ENCODE data around the gene ATP6V1E1. TPM values are rescaled to one million over a fixed set of nuclear protein-coding genes. Genes with fewer than 3 reads are reported as not detected.
"Not testable (repeated sequence)": the region's sequence is repeated elsewhere in the genome, so short reads cannot be mapped to it uniquely, and the experiment has no call there.

ATP6V1E1 gene
- total RNA-seq, 8 experiments from 2014 or later = 86.4 to 280 (median 119) TPM

DNA sequence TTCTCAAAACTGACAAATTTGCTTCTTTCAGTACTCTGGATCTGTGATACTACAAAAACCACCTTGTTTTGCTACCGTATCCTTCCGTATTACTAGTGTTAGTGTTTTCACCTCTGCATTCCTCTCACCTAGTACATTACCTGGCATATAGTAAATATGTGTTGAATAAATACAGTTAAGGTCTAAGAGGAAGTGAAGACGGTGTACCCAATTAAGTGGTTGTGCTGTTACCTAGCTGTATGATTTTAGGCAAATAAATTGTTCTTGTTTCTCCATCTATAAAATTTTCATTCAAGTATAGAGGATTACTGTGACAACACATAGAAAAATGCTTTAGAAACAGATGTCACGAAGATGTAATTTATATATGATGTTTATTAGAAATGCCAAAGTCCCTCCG is 18.9 kb upstream of the ATP6V1E1 start:
- WGBS, 10 experiments = 90 to 100% (median 96%) methylated on average over 1 to 5 of the region's 5 CpGs; no CpG with 5 or more reads in 1 of the 10 experiments
- Histone ChIP-seq H3K4me3 (no peak overlapping the region), H3K27ac (no peak overlapping the region), H3K4me1 (replicated peaks in 1 of 2) (no peaks in the 10 kb centered on the region)
- ATAC-seq (replicated peaks in 6 of 8) = no peak
- in situ Hi-C loops (cut with MboI; ENCODE audit: low pct_unique_long_range_greater_than_20kb in 2 of 9, low sequenced_read_pairs in 9 of 9, unreplicated experiment in 9 of 9) = no loop called here

DNA sequence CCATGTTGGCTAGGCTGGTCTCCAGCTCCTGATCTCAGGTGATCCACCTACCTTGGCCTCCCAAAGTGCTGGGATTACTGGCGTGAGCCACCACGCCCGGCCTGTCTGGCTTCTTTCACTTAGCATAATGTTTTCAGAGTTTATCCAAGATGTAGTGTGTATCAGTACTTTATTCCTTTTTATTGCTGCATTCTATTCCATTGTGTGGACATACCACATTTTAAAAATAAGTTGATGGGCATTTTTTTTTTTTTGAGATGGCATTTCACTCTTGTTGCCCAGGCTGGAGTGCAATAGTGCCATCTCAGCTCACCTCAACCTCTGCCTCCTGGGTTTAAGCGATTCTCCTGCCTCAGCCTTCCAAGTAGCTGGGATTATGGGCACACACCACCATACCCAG is 13.8 kb upstream of the ATP6V1E1 start:
- not testable (repeated sequence) for H3K4me3 ChIP-seq

DNA sequence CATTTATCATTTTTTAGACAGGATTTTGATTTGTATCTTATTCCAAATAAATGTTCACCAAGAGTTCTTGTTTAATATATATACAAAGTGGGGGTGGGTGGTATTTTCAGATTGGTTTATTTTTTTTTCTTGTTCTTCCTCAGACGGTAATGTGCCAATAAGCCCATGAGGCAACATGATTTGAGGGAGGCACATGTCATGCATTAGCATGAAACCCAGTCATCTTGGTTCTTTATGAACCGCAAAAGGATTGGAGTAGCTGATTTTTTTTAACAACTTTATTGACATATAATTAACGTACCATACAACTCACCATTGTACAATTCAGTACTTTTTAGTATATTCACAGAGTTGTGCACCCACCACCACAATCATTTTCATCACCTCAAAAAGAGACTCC is 12.7 kb upstream of the ATP6V1E1 start:
- Histone ChIP-seq H3K4me1 (replicated peaks in 1 of 2) (peaks cover 4 to 12% of the 10 kb centered on the region in 2 donors), H3K27ac (no peak overlapping the region), H3K4me3 (no peak overlapping the region)
- ATAC-seq (replicated peaks in 6 of 8) = no peak
- 0 to 100% (median 69%) methylated on average over 1 to 3 of the region's 3 CpGs for WGBS, 10 experiments
- in situ Hi-C loops (cut with MboI; ENCODE audit: low pct_unique_long_range_greater_than_20kb in 2 of 9, low sequenced_read_pairs in 9 of 9, unreplicated experiment in 9 of 9) = no loop called here

More for the DNA sequence above, 13.8 kb upstream of the ATP6V1E1 start:
- H3K27ac ChIP-seq; ATAC-seq (replicated peaks in 6 of 8); in situ Hi-C loops (cut with MboI; ENCODE audit: low pct_unique_long_range_greater_than_20kb in 2 of 9, low sequenced_read_pairs in 9 of 9, unreplicated experiment in 9 of 9): not testable (repeated sequence)
- WGBS, 10 experiments = 17 to 100% (median 92%) methylated on average over 1 to 4 of the region's 4 CpGs; no CpG with 5 or more reads in 3 of the 10 experiments
- peaks cover 3 to 12% of the 10 kb centered on the region in 2 donors for H3K4me1 ChIP-seq (replicated peaks in 1 of 2)

DNA sequence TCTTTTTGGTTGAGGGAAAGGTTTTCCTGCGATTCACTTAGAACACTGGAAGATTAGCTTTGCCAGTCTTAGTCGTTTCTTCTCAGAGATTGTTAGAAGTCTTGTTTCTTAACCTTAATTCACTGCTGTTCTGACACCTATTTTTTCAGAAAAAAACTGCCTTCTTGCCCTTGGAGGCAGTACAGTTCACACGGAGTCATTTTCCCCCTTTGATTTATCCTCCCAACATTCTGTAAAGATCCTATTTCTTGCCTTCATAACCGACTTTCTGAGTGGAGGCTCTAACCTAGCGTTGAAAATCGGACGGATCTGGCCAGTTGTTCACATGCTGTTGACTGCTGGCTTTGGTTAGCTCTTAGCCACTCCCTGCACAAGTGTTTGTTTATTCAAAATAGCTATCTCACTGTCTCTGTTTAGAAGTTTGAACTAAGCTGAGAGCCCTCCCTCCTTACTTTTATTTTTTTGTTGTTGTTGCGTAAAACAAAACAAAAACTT is 10.7 kb upstream of the ATP6V1E1 start:
- Histone ChIP-seq H3K4me1 (replicated peaks in 1 of 2) (peaks cover 4 to 12% of the 10 kb centered on the region in 2 donors), H3K27ac (peak overlapping the region; percentile 96 to 99), H3K4me3 (peak overlapping the region; percentile 79 to 99 (median 86))
- 0 to 29% (median 10%) methylated on average over 2 to 8 of the region's 8 CpGs; no CpG with 5 or more reads in 2 of the 10 experiments for WGBS, 10 experiments
- in situ Hi-C loops (cut with MboI; ENCODE audit: low pct_unique_long_range_greater_than_20kb in 2 of 9, low sequenced_read_pairs in 9 of 9, unreplicated experiment in 9 of 9) = no loop called here
- ATAC-seq (replicated peaks in 6 of 8) = peak in 4 of 8 experiments; percentile 4 to 45 (median 39)

DNA sequence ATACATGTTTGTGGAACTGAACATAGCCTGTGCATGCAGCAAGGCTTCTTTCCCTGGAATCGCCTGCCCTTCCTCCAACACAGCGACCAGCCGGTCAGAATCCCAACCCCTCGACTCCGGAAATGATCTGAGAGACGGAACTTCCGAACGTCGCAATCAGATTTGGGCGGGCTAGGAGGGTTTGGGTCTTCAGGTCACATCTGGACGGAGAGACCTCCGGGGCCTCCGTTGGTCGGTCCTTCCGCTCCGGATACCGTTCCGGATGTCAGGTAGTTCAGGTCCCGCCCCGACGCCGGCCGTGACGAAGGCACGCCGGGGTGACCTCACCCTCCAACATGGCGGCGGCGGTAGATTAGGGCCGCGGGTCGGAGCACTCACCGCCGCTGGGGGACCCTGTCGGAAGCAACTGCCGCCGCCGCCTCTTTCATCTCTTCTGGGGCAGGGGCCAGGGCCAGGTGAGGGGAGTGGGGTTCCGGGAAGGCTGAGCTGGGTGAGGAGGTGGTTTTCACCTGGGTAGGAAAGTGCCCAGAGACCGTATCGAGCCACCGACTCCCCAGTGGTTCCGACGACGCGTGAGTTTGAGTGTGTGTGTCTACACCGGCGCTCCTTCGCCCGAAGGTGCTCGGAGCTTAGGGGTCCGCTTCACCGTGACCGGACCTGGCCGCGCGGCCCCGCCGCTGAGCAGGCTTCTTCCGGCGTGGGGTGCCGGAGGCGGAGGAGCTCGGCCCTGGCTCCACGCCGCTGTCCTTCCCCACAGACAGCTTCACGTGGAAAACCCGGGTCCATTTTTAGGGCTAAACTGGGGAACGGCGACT is 10.1 kb upstream of the ATP6V1E1 start, which contains the start of gene BCL2L13:
Gene BCL2L13 (plus strand): TSS at position 326 of the 815 bp plus-strand sequence. CDS start 16,955 bp downstream, outside the sequence.
- in situ Hi-C loops (cut with MboI; ENCODE audit: low pct_unique_long_range_greater_than_20kb in 2 of 9, low sequenced_read_pairs in 9 of 9, unreplicated experiment in 9 of 9) = no loop called here
- 0% methylated on average over 1 to 13 of the region's 70 CpGs; no CpG with 5 or more reads in 2 of the 10 experiments for WGBS, 10 experiments
- peak; percentile 86 to 96 (median 94) for ATAC-seq (replicated peaks in 6 of 8)
- Histone ChIP-seq H3K4me3 (peak within 1 kb of the TSS; percentile 79 to 99 (median 86)), H3K4me1 (replicated peaks in 1 of 2) (peaks cover 4 to 12% of the 10 kb centered on the region in 2 donors), H3K27ac (peak within 1 kb of the TSS; percentile 96 to 99)

DNA sequence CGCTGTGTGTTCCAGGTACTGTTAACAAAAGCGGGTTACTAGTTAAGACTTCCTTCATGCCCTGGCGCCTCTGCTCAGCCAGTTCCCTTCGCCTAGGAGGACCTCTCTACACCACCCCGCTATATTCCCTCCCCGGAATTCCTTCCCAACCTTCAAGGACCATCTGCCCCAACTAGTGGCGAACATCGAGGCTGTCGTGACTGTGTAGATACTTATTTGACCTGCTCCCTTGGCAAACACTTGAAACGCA is 9.6 kb upstream of the ATP6V1E1 start:
- in situ Hi-C loops (cut with MboI; ENCODE audit: low pct_unique_long_range_greater_than_20kb in 2 of 9, low sequenced_read_pairs in 9 of 9, unreplicated experiment in 9 of 9) = no loop called here
- WGBS, 10 experiments = 0 to 10% (median 0%) methylated on average over 1 to 6 of the region's 10 CpGs; no CpG with 5 or more reads in 4 of the 10 experiments
- Histone ChIP-seq H3K27ac (peak overlapping the region; percentile 96 to 99), H3K4me1 (replicated peaks in 1 of 2) (peaks cover 4 to 12% of the 10 kb centered on the region in 2 donors), H3K4me3 (peak overlapping the region; percentile 79 to 99 (median 86))
- peak in 7 of 8 experiments; percentile 50 to 67 (median 64) for ATAC-seq (replicated peaks in 6 of 8)

DNA sequence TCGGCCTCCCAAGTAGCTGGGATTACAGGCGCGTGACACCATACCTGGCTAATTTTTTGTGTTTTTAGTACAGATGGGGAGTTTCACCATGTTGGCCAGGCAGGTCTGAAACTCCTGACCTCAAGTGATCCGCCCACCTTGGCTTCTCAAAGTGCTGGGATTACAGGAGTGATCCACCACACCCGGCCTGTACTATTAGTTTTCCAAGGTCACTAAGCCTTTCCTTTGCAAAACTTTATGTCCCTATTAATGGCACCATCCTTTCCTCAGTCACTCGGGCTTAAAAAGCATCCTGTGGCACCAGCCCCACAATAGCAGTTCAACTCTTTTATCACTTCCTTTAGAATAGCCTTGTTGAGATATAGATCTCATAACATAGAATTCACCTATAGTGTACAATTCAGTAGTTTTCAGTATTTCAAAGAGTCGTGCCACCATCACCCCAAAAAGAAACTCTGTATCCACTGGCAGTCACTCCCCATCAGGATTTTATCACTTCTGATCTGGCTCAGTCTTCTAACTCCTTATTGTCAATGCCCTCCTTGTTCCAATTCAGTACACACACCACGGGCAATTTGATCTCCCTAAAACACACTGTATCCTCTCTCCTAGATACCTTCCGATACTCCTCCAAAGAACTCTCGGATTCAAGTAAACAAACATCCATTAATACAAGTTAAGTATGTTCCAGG is 9.1 kb upstream of the ATP6V1E1 start:
- ATAC-seq (replicated peaks in 6 of 8) = no peak
- in situ Hi-C loops (cut with MboI; ENCODE audit: low pct_unique_long_range_greater_than_20kb in 2 of 9, low sequenced_read_pairs in 9 of 9, unreplicated experiment in 9 of 9) = no loop called here
- H3K4me1 ChIP-seq (replicated peaks in 1 of 2) = peaks cover 4 to 12% of the 10 kb centered on the region in 2 donors
- peak overlapping the region; percentile 96 to 99 for H3K27ac ChIP-seq
- WGBS, 10 experiments = 6 to 83% (median 48%) methylated on average over 1 to 9 of the region's 10 CpGs
- H3K4me3 ChIP-seq = peak overlapping the region; percentile 79 to 99 (median 86)

DNA sequence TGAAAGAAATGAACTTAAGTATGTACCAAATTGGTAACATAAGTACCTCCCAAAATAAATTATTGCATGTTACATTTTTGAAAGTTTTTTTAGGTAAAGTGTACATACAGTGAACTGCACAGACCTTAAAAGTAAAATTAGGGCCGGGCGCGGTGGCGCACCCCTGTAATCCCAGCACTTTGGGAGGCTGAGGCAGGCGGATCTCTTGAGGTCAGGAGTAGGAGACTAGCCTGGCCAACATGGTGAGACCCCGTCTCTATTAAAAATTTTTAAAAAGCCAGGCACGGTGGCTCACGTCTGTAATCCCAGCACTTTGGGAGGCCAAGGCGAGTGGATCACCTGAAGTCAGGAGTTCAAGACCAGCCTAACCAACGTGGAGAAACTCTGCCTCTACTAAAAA is 8.3 kb upstream of the ATP6V1E1 start:
- WGBS, 10 experiments = 65 to 100% (median 81%) methylated on average over 1 to 7 of the region's 10 CpGs
- in situ Hi-C loops (cut with MboI; ENCODE audit: low pct_unique_long_range_greater_than_20kb in 2 of 9, low sequenced_read_pairs in 9 of 9, unreplicated experiment in 9 of 9); ATAC-seq (replicated peaks in 6 of 8); H3K4me3 ChIP-seq; H3K27ac ChIP-seq: not testable (repeated sequence)
- peaks cover 4 to 12% of the 10 kb centered on the region in 2 donors for H3K4me1 ChIP-seq (replicated peaks in 1 of 2)

DNA sequence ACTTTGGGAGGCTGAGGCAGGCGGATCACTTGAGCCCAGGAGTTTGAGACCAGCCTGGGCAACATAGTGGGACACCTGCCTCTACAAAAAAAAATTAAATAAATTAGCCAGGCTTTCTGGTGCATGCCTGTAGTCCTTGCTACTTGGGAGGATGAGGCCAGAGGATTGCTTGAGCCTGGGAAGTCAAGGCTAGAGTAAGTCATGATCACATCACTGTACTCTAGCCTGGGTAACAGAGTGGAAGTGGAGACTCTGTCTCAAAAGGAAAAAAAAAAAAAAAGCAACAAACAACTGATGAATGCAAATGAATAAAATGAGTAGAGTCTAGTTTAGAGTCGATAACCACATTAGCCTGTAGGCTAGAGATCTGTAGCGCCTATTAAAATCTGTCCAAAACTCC is 6.1 kb upstream of the ATP6V1E1 start:
- 52 to 92% (median 77%) methylated on average over 1 to 3 of the region's 3 CpGs; no CpG with 5 or more reads in 2 of the 10 experiments for WGBS, 10 experiments
- Histone ChIP-seq H3K27ac (no peak overlapping the region), H3K4me3 (no peak overlapping the region), H3K4me1 (replicated peaks in 1 of 2) (peaks cover 4 to 7% of the 10 kb centered on the region in 2 donors)
- ATAC-seq (replicated peaks in 6 of 8) = no peak
- in situ Hi-C loops (cut with MboI; ENCODE audit: low pct_unique_long_range_greater_than_20kb in 2 of 9, low sequenced_read_pairs in 9 of 9, unreplicated experiment in 9 of 9) = no loop called here

DNA sequence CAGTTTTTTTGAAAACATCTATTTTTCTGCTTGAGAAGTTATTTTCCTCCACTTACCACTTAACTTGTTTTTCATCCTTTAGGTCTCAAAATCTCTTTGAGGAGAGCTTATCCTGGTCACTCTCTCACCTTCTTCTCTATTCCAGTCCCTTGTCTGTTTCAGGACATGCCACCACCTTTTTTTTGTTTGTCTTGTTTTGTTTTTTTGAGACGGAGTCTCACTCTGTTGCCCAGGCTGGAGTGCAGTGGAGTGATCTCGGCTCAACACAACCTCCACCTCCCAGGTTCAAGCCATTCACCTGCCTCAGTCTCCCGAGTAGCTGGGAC is 5.4 kb upstream of the ATP6V1E1 start:
- 46 to 100% (median 90%) methylated on average over 1 to 3 of the region's 3 CpGs; no CpG with 5 or more reads in 1 of the 10 experiments for WGBS, 10 experiments
- in situ Hi-C loops (cut with MboI; ENCODE audit: low pct_unique_long_range_greater_than_20kb in 2 of 9, low sequenced_read_pairs in 9 of 9, unreplicated experiment in 9 of 9) = no loop called here
- no peak for ATAC-seq (replicated peaks in 6 of 8)
- Histone ChIP-seq H3K4me1 (replicated peaks in 1 of 2) (peaks cover 4 to 11% of the 10 kb centered on the region in 2 donors), H3K4me3 (no peak overlapping the region), H3K27ac (no peak overlapping the region)

DNA sequence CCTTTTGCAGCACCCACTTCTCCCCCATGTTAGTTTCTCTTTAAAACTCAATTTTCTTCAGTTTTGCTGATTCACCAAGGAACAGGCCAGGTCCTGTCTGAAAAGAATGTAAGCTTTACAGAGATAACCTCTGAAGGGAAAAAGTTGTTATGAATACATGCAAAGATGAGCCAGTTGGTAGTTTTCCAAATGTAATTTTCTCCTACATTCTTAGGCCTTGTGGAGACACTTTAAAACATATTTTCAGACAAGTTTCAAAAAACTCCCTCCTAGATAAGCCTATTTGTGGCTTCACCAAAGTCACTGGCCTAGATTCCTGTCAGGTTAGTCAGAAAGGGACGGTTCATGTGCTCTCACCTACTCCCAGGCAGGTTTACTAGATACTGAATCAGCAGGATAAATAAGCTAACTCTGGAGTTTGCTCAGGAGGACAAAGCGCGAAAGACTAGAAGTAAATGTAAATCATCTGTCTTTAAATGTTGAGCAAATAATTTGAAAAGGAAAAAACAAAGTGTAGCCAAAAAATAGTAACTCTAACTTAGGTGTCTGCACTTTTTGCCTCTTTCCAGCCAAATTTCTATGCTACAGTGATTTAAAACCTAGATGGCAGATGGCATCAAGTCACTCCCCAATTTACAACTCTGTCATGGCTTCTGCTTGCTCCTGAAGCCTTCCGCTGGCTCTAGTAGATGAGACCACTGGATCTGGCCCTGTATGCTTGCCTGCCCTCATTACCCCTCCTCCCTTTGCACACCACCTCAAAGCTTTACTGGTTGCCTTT is 4.9 kb upstream of the ATP6V1E1 start:
- Histone ChIP-seq H3K4me3 (no peak overlapping the region), H3K4me1 (replicated peaks in 1 of 2) (peaks cover 4 to 11% of the 10 kb centered on the region in 2 donors), H3K27ac (no peak overlapping the region)
- in situ Hi-C loops (cut with MboI; ENCODE audit: low pct_unique_long_range_greater_than_20kb in 2 of 9, low sequenced_read_pairs in 9 of 9, unreplicated experiment in 9 of 9) = no loop called here
- peak in 2 of 8 experiments; percentile 1 to 3 for ATAC-seq (replicated peaks in 6 of 8)
- WGBS, 10 experiments = 49 to 100% (median 85%) methylated on average over 1 to 4 of the region's 4 CpGs; no CpG with 5 or more reads in 1 of the 10 experiments

DNA sequence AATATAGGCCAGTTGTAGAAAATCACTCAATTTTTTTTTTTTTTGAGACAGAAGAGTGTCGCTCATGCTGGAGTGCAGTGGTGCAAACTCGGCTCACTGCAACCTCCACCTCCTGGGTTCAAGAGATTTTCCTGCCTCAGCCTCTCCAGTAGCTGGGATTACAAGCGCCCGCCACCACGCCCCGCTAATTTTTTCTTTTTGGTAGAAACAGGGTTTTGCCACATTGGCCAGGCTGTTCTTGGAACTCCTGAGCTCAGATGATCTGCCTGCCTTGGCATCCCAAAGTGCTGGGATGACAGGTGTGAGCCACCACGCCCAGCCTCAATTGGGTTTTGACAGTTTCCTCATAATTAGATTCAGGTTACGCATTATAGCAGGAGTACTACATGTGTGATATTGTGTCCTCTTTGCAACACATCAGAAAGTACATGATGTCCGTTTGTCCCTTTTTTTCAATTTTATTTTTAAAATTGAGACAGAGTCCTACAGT is 2.6 kb upstream of the ATP6V1E1 start:
- 83 to 100% (median 95%) methylated on average over 1 to 6 of the region's 9 CpGs; no CpG with 5 or more reads in 3 of the 10 experiments for WGBS, 10 experiments
- Histone ChIP-seq H3K27ac (no peak overlapping the region), H3K4me1 (replicated peaks in 1 of 2) (peaks cover 5 to 14% of the 10 kb centered on the region in 2 donors), H3K4me3 (no peak overlapping the region)
- in situ Hi-C loops (cut with MboI; ENCODE audit: low pct_unique_long_range_greater_than_20kb in 2 of 9, low sequenced_read_pairs in 9 of 9, unreplicated experiment in 9 of 9) = no loop called here
- ATAC-seq (replicated peaks in 6 of 8) = no peak

Measured in motor neuron (in vitro differentiated cells).